DOHH2 (cell line): ENCODE measurements around the gene UBASH3A.

ENCODE experiments used
- EZH2phosphoT487 ChIP-seq: fragments of 200-600 bp; sonication (generic); IDR thresholded peaks from 2 replicates; pipeline ENCODE4 v1.6.1; 2017; ENCODE audit warnings: borderline replicate concordance, mild to moderate bottlenecking, antibody characterized with exemption, low read length, moderate library complexity, mixed read lengths
- TF ChIP-seq, protein P1 (sequence below): fragments of 200-600 bp; sonication (generic); IDR thresholded peaks from one replicate; pipeline ENCODE4 v1.5.1; 2014; ENCODE audit warnings: antibody characterized with exemption, mild to moderate bottlenecking, low read depth, low read length; ENCODE audit not compliant: poor library complexity, severe bottlenecking

DNA sequence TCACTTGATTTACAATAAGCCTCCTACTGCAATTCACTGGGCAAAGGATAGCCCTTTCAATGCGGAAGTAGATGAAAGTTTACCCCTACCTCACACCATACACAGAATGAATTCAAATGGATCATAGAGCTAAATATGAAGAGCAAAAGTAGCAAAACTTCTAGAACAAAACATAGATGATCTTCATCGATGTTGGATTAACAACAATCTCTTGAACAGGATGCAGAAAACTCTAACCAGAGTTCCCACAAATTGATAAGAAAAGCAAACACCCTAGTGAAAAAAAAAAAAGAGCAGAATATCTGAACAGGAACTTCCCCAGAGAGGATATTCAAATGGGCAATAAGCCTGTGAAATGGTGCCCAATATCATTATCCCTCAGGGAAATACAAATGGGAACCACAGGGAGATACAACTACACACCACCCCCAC is 1.9 kb upstream of the UBASH3A start:
- TF ChIP-seq, protein P1, sequence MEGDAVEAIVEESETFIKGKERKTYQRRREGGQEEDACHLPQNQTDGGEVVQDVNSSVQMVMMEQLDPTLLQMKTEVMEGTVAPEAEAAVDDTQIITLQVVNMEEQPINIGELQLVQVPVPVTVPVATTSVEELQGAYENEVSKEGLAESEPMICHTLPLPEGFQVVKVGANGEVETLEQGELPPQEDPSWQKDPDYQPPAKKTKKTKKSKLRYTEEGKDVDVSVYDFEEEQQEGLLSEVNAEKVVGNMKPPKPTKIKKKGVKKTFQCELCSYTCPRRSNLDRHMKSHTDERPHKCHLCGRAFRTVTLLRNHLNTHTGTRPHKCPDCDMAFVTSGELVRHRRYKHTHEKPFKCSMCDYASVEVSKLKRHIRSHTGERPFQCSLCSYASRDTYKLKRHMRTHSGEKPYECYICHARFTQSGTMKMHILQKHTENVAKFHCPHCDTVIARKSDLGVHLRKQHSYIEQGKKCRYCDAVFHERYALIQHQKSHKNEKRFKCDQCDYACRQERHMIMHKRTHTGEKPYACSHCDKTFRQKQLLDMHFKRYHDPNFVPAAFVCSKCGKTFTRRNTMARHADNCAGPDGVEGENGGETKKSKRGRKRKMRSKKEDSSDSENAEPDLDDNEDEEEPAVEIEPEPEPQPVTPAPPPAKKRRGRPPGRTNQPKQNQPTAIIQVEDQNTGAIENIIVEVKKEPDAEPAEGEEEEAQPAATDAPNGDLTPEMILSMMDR, result no peak
- TF ChIP-seq EZH2phosphoT487, result no peak
